COLO829 (cell line): ENCODE results near the gene DGKH.

Experiments used
- DNase-seq: peaks from one replicate; pipeline ENCODE4 v3.0.0; 2012; ENCODE audit warnings: low spot score

The DGKH gene

GRCh38 chr13:42048342-42048683 is at the start of gene DGKH:
TSS of gene DGKH (plus strand) at chr13:42048648. CDS start at chr13:42048774, 126 bp downstream.
- no peak for DNase-seq

GRCh38 chr13:42000846-42001245 is 47.6 kb upstream of the DGKH start:
- DNase-seq: no peak

- DNase-seq: no peak
Observed at GRCh38 chr13:42001580-42001979, 46.9 kb upstream of the DGKH start.

- DNase-seq: no peak
Observed at GRCh38 chr13:42002066-42002465, 46.4 kb upstream of the DGKH start.

- no peak for DNase-seq
Observed at GRCh38 chr13:42007844-42008243, 40.6 kb upstream of the DGKH start.

GRCh38 chr13:42009057-42009456 is 39.4 kb upstream of the DGKH start:
- no peak for DNase-seq

GRCh38 chr13:42011601-42012350 is 36.7 kb upstream of the DGKH start:
- no peak for DNase-seq

- no peak for DNase-seq
Observed at GRCh38 chr13:42014119-42014518, 34.3 kb upstream of the DGKH start.

GRCh38 chr13:42017264-42017663 is 31.2 kb upstream of the DGKH start:
- no peak for DNase-seq

- DNase-seq: no peak
Observed at GRCh38 chr13:42021851-42022250, 26.6 kb upstream of the DGKH start.

GRCh38 chr13:42022336-42022735 is 26.1 kb upstream of the DGKH start:
- DNase-seq: no peak

- DNase-seq: no peak
Observed at GRCh38 chr13:42022796-42023493, 25.5 kb upstream of the DGKH start.

GRCh38 chr13:42027286-42027685 is 21.2 kb upstream of the DGKH start:
- no peak for DNase-seq

GRCh38 chr13:42028113-42028799 is 20.2 kb upstream of the DGKH start:
- no peak for DNase-seq

- no peak for DNase-seq
Observed at GRCh38 chr13:42035905-42036521, 12.4 kb upstream of the DGKH start.

- DNase-seq: no peak
Observed at GRCh38 chr13:42036711-42037110, 11.7 kb upstream of the DGKH start.

GRCh38 chr13:42038661-42039456 is 9.6 kb upstream of the DGKH start:
- DNase-seq: no peak

- no peak for DNase-seq
Observed at GRCh38 chr13:42039457-42039945, 8.9 kb upstream of the DGKH start.

- DNase-seq: peak; percentile 77
Observed at GRCh38 chr13:42039946-42040729, 8.3 kb upstream of the DGKH start.

- DNase-seq: no peak
Observed at GRCh38 chr13:42040730-42041010, 7.8 kb upstream of the DGKH start.

- DNase-seq: no peak
Observed at GRCh38 chr13:42041011-42041683, 7.3 kb upstream of the DGKH start.
